Neuronal stem cell (in vitro differentiated cells): ENCODE data around the gene HCRTR2. TPM values are rescaled to one million over a fixed set of nuclear protein-coding genes. Genes with fewer than 3 reads are reported as not detected.

Experiments used
- DNase-seq: peaks from one replicate; pipeline ENCODE4 v3.0.0-alpha.2; 2013; ENCODE audit warnings: low spot score
- H2AFZ ChIP-seq: one replicate; pipeline ENCODE4 v1.6.1; 2013; ENCODE audit warnings: mild to moderate bottlenecking, low read length, inconsistent platforms
- H2AK5ac ChIP-seq: 2 replicates; pipeline ENCODE4 v1.6.1; 2013; ENCODE audit warnings: low read depth, mild to moderate bottlenecking, inconsistent platforms, low read length, moderate library complexity, mixed read lengths
- H2BK120ac ChIP-seq: 2 replicates; pipeline ENCODE4 v1.6.1; 2013; ENCODE audit warnings: low read depth, mild to moderate bottlenecking, inconsistent platforms, low read length, moderate library complexity, mixed read lengths
- H2BK12ac ChIP-seq: one replicate; pipeline ENCODE4 v1.6.1; 2013; ENCODE audit warnings: low read length, inconsistent platforms
- H2BK15ac ChIP-seq: 2 replicates; pipeline ENCODE4 v1.6.1; 2013; ENCODE audit warnings: mild to moderate bottlenecking, low read length, inconsistent platforms, mixed read lengths
- H2BK5ac ChIP-seq: one replicate; pipeline ENCODE4 v1.6.1; 2013; ENCODE audit warnings: inconsistent platforms, mild to moderate bottlenecking, low read length, moderate library complexity
- H3K14ac ChIP-seq: one replicate; pipeline ENCODE4 v1.6.1; 2013; ENCODE audit warnings: low read length, inconsistent platforms
- H3K18ac ChIP-seq: 2 replicates; pipeline ENCODE4 v1.6.1; 2013; ENCODE audit warnings: low read length, inconsistent platforms
- H3K23ac ChIP-seq: 2 replicates; pipeline ENCODE4 v1.6.1; 2013; ENCODE audit warnings: low read depth, mild to moderate bottlenecking, mixed read lengths, low read length, inconsistent platforms; ENCODE audit not compliant: poor library complexity
- H3K27ac ChIP-seq: replicated peaks from 3 replicates; pipeline ENCODE4 v1.5.1; 2013; ENCODE audit warnings: low read length, inconsistent platforms
- H3K27me3 ChIP-seq, 3 experiments: 2 replicates each; pipeline ENCODE4 v1.6.1; 2013; ENCODE audit warnings: low read length in 3 of 3, mild to moderate bottlenecking in 2 of 3, inconsistent platforms in 1 of 3, low read depth in 1 of 3, mixed read lengths in 1 of 3, moderate library complexity in 1 of 3; ENCODE audit not compliant: control insufficient read depth in 3 of 3, insufficient read depth in 3 of 3
- H3K36me3 ChIP-seq, 2 donors: replicated peaks in 1 of 2; 2 replicates each; pipeline ENCODE4 v1.6.1; 2013; ENCODE audit warnings: low read length in 2 of 2; ENCODE audit not compliant: control insufficient read depth in 2 of 2, insufficient read depth in 2 of 2
- H3K4ac ChIP-seq: 2 replicates; pipeline ENCODE4 v1.6.1; 2013; ENCODE audit warnings: inconsistent platforms, mild to moderate bottlenecking, low read length, moderate library complexity
- H3K4me1 ChIP-seq, 2 donors: 1 replicate in 1 of 2; 2 replicates in 1 of 2; pipeline ENCODE4 v1.6.1; 2013; ENCODE audit warnings: low read length in 2 of 2, low read depth in 1 of 2; ENCODE audit not compliant: control insufficient read depth in 2 of 2, insufficient read depth in 1 of 2
- H3K4me2 ChIP-seq: one replicate; pipeline ENCODE4 v1.6.1; 2013; ENCODE audit warnings: mild to moderate bottlenecking, low read length, inconsistent platforms; ENCODE audit not compliant: insufficient read depth, poor library complexity, severe bottlenecking
- H3K4me3 ChIP-seq, 2 donors: 2 replicates each; pipeline ENCODE4 v1.5.1; 2013; ENCODE audit warnings: low read length in 2 of 2, mild to moderate bottlenecking in 2 of 2, inconsistent platforms in 1 of 2, moderate library complexity in 1 of 2
- H3K79me1 ChIP-seq: one replicate; pipeline ENCODE4 v1.6.1; 2013; ENCODE audit warnings: low read depth, mild to moderate bottlenecking, inconsistent platforms, low read length, moderate library complexity
- H3K9ac ChIP-seq: one replicate; pipeline ENCODE4 v1.6.1; 2013; ENCODE audit warnings: mild to moderate bottlenecking, low read depth, low read length, inconsistent platforms; ENCODE audit not compliant: poor library complexity
- H3K9me3 ChIP-seq, 2 donors: replicated peaks in 1 of 2; 2 replicates each; pipeline versions ENCODE3 to v1.6.1; 2013; ENCODE audit warnings: low read length in 2 of 2, mild to moderate bottlenecking in 2 of 2, inconsistent platforms in 1 of 2, low read depth in 1 of 2, mixed read lengths in 1 of 2, moderate library complexity in 1 of 2; ENCODE audit not compliant: control insufficient read depth in 2 of 2, insufficient read depth in 1 of 2
- H4K8ac ChIP-seq: one replicate; pipeline ENCODE4 v1.6.1; 2013; ENCODE audit warnings: low read depth, mild to moderate bottlenecking, inconsistent platforms, low read length, moderate library complexity
- H4K91ac ChIP-seq: one replicate; pipeline ENCODE4 v1.6.1; 2013; ENCODE audit warnings: low read length, low read depth, mild to moderate bottlenecking, inconsistent platforms; ENCODE audit not compliant: poor library complexity
- WGBS, 2 donors: extraction: QIAGEN DNeasy Blood & Tissue Kit; methylation state at CpG; one replicate each; pipeline ENCODE4 v1.1.7; 2013; ENCODE audit warnings: missing lambda C conversion rate in 2 of 2, mixed read lengths in 1 of 2; ENCODE audit not compliant: insufficient read length in 2 of 2, insufficient replicate concordance in 1 of 2; ENCODE audit errors: extremely low coverage in 2 of 2; 5-methylcytosine and 5-hydroxymethylcytosine counted together
- polyA plus RNA-seq, 2 experiments: library from polyadenylated mRNA; stranded (reverse); fragments of 200-250 nt; gene quantifications; one replicate each; pipeline ENCODE4 v1.2.3, GENCODE V29; 2013

The HCRTR2 gene
- polyA plus RNA-seq (2013, experiment 1 of 2) = not detected
- polyA plus RNA-seq (2013, experiment 2 of 2) = 0.01 TPM

DNA sequence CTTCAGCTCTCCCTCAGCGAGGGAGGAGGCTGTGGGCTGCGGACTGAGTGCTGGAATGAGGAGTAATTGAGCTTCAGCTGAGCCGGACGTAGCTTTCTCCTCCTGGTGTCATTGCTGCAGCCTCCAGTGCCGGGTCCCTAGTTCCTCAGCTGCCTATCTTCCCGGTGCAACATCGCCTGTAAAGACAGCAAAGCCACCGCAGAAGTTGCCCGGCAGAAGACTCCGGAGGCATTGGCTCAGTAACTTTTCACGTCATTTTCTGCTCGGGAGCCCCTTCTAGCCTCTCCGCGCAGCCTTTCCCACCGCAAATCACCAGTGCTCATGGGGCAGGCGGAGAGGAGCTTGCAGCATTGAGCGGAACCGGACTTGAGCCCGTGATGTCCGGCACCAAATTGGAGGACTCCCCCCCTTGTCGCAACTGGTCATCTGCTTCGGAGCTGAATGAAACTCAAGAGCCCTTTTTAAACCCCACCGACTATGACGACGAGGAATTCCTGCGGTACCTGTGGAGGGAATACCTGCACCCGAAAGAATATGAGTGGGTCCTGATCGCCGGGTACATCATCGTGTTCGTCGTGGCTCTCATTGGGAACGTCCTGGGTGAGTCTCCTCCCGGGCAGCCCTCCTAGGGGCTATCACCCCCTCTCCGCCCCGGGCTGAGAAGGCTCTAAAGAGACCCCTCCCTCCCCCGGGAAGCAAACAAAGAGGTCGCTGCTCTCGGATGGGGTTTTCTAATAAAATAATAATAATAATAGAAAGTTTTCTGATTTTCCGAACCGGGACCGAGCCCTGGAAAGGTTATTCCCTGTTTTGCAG, at the start of gene HCRTR2:
Gene HCRTR2 (plus strand): TSS at position 305 of the 816 bp plus-strand sequence. CDS start 73 bp downstream, at position 378.
- DNase-seq = no peak
- H4K91ac ChIP-seq = no peak within 1 kb of the TSS
- H3K9ac ChIP-seq = peak within 1 kb of the TSS; percentile 63

GRCh38 chr6:55130806-55131324, 43.5 kb upstream of the HCRTR2 start:
- Histone ChIP-seq H3K4me2 (no peak overlapping the region), H4K91ac (no peak overlapping the region), H2AFZ (no peak overlapping the region), H3K79me1 (no peaks in the 10 kb centered on the region), H4K8ac (no peak overlapping the region), H3K4me1 (no peaks in the 10 kb centered on the region), H3K14ac (no peak overlapping the region), H3K4me3 (no peak overlapping the region), H2BK12ac (no peak overlapping the region), H2BK120ac (no peak overlapping the region), H3K27ac (no peak overlapping the region), H3K9me3 (no peaks in the 10 kb centered on the region), H3K9ac (no peak overlapping the region), H3K23ac (no peak overlapping the region), H2BK15ac (no peak overlapping the region), H3K18ac (no peak overlapping the region), H3K27me3 (no peaks in the 10 kb centered on the region), H3K36me3 (no peaks in the 10 kb centered on the region), H2AK5ac (no peak overlapping the region), H2BK5ac (no peak overlapping the region), H3K4ac (no peak overlapping the region)
- DNase-seq = no peak

More for the DNA sequence above, at the start of gene HCRTR2:
- peak within 1 kb of the TSS; percentile 68 for H2AFZ ChIP-seq
- H3K4me3 ChIP-seq = peak within 1 kb of the TSS in 1 of 2 donors; percentile 75
- no peaks in the 10 kb centered on the region for H3K36me3 ChIP-seq
- H3K79me1 ChIP-seq = no peaks in the 10 kb centered on the region
- no peak within 1 kb of the TSS for H4K8ac ChIP-seq
- H2BK15ac ChIP-seq = no peak within 1 kb of the TSS
- peaks cover 0 to 5% of the 10 kb centered on the region in 2 donors for H3K4me1 ChIP-seq
- no peak within 1 kb of the TSS for H3K23ac ChIP-seq
- peak within 1 kb of the TSS; percentile 80 for H3K4me2 ChIP-seq
- H3K18ac ChIP-seq = no peak within 1 kb of the TSS
- no peak within 1 kb of the TSS for H3K4ac ChIP-seq
- H3K9me3 ChIP-seq = no peaks in the 10 kb centered on the region
- H3K27me3 ChIP-seq = peaks cover 0 to 47% (median 17%) of the 10 kb centered on the region in 3 experiments
- no CpG with 5 or more reads among the region's 42 CpGs for WGBS, 2 donors
- H3K14ac ChIP-seq = no peak within 1 kb of the TSS
- H2BK12ac ChIP-seq = no peak within 1 kb of the TSS
- H2BK120ac ChIP-seq = no peak within 1 kb of the TSS
- no peak within 1 kb of the TSS for H2AK5ac ChIP-seq
- no peak within 1 kb of the TSS for H3K27ac ChIP-seq
- H2BK5ac ChIP-seq = no peak within 1 kb of the TSS

DNA sequence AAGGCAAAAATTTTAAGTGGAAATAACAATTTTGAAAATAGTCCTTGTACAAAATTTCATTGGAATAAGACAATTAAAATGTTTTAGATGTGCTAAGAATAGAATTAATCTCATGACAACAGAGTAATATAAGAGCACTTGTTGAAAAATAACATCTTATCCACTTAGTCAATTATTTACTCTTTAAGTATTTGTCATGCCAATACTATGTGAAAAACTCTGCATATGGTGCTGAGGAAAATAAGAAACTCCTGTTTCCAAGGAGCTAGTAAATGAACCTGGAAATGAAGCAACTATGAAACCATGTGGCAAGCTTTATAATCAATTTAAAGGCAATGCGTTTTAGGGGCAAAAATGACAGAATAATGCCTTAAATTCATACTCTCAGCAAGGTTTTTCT, 42.7 kb upstream of the HCRTR2 start:
- no peaks in the 10 kb centered on the region for H3K27me3 ChIP-seq
- no peak overlapping the region for H2BK15ac ChIP-seq
- H3K4ac ChIP-seq = no peak overlapping the region
- H3K4me1 ChIP-seq = no peaks in the 10 kb centered on the region
- H3K4me3 ChIP-seq = no peak overlapping the region
- H3K14ac ChIP-seq = no peak overlapping the region
- H3K9ac ChIP-seq = no peak overlapping the region
- H3K36me3 ChIP-seq = no peaks in the 10 kb centered on the region
- no peak overlapping the region for H2AK5ac ChIP-seq
- no peaks in the 10 kb centered on the region for H3K79me1 ChIP-seq
- no peak overlapping the region for H2BK5ac ChIP-seq
- H2BK120ac ChIP-seq = no peak overlapping the region
- H4K91ac ChIP-seq = no peak overlapping the region
- H2BK12ac ChIP-seq = no peak overlapping the region
- no peaks in the 10 kb centered on the region for H3K9me3 ChIP-seq
- no peak overlapping the region for H3K27ac ChIP-seq
- no peak for DNase-seq
- no peak overlapping the region for H2AFZ ChIP-seq
- H3K4me2 ChIP-seq = no peak overlapping the region
- no peak overlapping the region for H3K18ac ChIP-seq
- H3K23ac ChIP-seq = no peak overlapping the region
- WGBS, 2 donors = no CpG with 5 or more reads among the region's 1 CpG
- no peak overlapping the region for H4K8ac ChIP-seq

- Histone ChIP-seq H2AK5ac (no peak overlapping the region), H3K27me3 (no peaks in the 10 kb centered on the region)
These were observed 37.4 kb upstream of the HCRTR2 start for GRCh38 chr6:55136916-55137315.

More at GRCh38 chr6:55136916-55137315, 37.4 kb upstream of the HCRTR2 start:
- Histone ChIP-seq H2BK12ac (no peak overlapping the region), H3K4me2 (no peak overlapping the region), H2BK15ac (no peak overlapping the region), H3K4me1 (no peaks in the 10 kb centered on the region), H3K4ac (no peak overlapping the region), H4K8ac (no peak overlapping the region), H2BK5ac (no peak overlapping the region), H3K9ac (no peak overlapping the region), H3K4me3 (no peak overlapping the region), H4K91ac (no peak overlapping the region), H2BK120ac (no peak overlapping the region), H3K36me3 (no peaks in the 10 kb centered on the region), H3K79me1 (no peaks in the 10 kb centered on the region), H3K27ac (no peak overlapping the region), H3K9me3 (no peaks in the 10 kb centered on the region), H3K18ac (no peak overlapping the region), H2AFZ (no peak overlapping the region), H3K23ac (no peak overlapping the region), H3K14ac (no peak overlapping the region)
- no peak for DNase-seq
